ENCODE results near the gene CRLF1.

CRLF1 gene, protein sequence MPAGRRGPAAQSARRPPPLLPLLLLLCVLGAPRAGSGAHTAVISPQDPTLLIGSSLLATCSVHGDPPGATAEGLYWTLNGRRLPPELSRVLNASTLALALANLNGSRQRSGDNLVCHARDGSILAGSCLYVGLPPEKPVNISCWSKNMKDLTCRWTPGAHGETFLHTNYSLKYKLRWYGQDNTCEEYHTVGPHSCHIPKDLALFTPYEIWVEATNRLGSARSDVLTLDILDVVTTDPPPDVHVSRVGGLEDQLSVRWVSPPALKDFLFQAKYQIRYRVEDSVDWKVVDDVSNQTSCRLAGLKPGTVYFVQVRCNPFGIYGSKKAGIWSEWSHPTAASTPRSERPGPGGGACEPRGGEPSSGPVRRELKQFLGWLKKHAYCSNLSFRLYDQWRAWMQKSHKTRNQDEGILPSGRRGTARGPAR

GRCh38 chr19:18606281-18607225 is at the start of gene CRLF1:
CRLF1 (minus strand) TSS chr19:18606799; CDS start chr19:18606656, 143 bp downstream.
- DNase-seq: no peak

DNA sequence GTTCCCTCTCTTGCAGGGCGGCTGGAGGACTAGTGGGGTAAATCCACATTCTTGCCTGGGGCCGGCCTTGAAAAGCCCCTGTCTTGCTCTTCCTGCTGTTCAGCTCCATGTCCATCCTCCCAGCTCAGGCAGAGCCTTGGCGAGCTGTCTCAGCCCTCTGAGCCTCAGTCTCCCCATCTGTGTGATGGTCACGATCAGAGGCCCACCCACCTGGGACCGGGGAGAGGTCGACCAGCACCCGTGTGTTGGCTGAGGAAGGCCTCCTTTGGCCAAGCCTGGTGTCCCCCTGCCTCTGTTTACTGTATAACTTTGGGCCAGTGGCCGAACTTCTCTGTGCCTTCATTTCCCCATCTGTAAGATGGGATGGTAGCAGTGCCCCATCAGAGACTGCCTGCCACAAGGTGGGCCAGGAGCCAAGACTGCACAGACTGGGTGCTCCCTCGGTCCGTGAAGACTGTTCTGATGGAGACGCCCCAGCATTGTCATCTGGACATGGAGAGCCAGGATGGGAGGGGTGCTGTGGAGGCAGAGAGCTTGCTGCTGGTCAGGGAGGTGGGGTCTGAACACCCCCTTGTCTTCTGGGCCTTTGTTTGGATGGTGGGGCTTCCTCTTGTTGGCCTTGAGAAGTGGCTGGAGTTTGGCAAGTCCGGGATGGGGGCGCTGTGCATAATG is 48.7 kb upstream of the CRLF1 start:
- no peak for DNase-seq

DNA sequence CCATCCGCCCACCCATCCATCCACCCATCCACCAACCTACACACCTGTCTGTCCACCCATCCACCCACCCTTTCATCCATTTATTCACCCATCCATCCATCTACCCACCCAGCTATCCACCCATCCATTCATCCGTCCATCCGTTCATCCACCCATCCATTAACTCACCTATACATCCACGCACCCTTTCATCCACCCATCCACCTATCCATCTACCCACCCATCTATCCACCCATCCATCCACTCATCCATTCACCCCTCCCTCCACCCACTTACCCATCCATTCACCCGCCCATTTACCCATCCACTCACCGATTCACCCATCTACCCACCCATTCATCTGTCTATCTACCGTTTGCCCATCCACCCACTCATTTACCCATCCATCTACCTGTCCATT is 47.9 kb upstream of the CRLF1 start:
- DNase-seq: no peak

DNA sequence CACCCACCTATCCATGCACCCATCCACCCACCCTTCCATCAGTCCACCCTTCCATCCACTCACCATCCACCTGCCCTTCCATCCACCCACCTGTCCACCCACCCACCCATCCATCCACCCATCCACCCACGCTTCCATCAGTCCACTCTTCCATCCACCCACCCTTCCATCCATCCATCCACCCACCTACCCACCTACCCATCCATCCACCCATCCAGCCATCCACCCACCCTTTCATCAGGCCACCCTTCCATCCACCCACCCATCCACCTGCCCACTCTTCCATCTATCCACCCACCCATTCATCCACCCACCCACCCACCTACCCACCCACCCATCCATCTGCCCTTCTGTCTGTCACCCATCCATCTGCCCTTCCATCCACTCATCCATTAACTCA is 47.3 kb upstream of the CRLF1 start:
- no peak for DNase-seq

GRCh38 chr19:18651733-18652132 is 45.1 kb upstream of the CRLF1 start:
- no peak for DNase-seq

GRCh38 chr19:18651300-18651699 is 44.7 kb upstream of the CRLF1 start:
- no peak for DNase-seq

GRCh38 chr19:18650468-18651041 is 44.0 kb upstream of the CRLF1 start:
- no peak for DNase-seq

DNA sequence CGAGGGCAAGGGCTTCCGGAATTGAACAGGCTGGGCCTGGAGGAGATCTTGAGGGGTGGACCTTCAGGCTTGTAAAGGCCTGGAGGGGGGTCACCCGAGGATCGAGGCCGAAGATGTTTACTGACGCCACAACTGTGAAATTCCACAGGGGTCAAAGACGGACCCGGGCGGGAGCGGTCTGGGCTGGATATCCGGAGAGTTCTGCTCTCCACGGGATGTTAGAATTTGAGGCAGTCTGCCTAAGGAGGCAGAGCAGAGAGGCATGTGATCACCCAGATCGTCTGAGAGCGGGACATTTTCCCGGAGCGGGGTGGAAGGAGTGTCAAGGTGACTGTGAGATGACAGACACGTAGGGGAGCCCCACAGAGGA is 43.4 kb upstream of the CRLF1 start:
- DNase-seq: no peak

- no peak for DNase-seq
These were observed 42.9 kb upstream of the CRLF1 start for GRCh38 chr19:18649371-18650020.

DNA sequence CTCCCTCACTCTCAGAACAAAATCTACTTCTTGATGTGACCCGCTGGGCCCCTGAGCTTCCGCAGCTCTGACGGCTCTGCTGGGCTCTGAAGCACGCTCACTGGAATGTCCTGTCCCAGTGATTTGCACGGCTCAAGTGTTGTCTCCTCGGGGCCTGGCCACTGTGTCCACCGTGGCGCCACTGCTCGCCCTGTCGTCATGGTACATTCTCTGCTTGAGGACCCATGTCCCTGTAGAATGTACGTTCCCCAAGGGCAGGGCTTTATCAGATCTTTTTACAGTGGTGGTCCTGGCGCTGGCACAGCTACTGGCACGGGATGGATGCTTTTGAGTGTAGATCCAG is 42.3 kb upstream of the CRLF1 start:
- no peak for DNase-seq

DNA sequence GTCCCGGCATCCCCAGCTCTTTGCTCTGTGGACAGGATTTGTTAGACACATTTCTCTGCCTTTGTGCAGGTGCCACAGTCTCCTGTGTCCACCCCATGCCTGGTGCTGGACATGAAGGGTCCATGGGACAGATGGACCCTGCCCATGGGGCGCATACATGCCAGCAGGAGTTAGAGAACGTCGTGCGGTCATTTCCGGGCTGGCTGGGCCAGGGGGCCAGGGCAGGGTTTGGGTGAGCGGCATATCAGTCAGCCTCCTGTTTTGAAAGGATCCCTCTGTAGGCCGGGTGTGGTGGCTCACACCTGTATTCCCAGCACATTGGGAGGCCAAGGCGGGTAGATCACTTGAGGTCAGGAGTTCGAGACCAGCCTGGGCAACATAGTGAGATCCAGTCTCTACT is 41.2 kb upstream of the CRLF1 start:
- DNase-seq: no peak

- no peak for DNase-seq
These were observed 40.8 kb upstream of the CRLF1 start for GRCh38 chr19:18647371-18647767.

- no peak for DNase-seq
These were observed 40.2 kb upstream of the CRLF1 start for GRCh38 chr19:18646535-18647370.

DNA sequence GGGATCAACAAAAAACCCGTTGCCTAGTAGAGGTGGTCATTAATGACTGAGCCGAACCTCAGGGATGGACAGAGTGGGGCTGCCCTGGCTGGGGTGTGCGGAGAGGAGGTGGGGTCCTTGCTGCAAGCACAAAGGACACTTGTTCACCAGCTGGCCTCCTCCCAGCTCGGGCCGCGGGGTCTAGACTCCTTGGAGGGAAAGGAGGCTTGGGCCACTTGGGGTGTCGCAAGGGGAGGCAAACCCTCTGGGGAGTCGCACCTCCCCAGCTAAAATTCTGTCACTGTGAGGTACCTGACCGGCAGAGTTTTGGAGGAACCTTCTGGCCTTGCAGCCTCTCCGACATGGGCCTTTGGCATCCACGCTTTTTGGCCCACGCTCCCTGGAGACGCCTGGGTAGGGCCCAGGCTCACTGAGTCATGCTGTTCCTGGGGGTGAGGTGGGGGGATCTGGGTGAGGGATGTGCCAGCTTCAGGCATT is 38.5 kb upstream of the CRLF1 start:
- DNase-seq: no peak

GRCh38 chr19:18644196-18645034 is 37.8 kb upstream of the CRLF1 start:
- DNase-seq: peak; percentile 28

GRCh38 chr19:18639706-18640243 is 33.2 kb upstream of the CRLF1 start:
- no peak for DNase-seq

GRCh38 chr19:18637673-18638630 is 31.4 kb upstream of the CRLF1 start:
- DNase-seq: no peak

DNA sequence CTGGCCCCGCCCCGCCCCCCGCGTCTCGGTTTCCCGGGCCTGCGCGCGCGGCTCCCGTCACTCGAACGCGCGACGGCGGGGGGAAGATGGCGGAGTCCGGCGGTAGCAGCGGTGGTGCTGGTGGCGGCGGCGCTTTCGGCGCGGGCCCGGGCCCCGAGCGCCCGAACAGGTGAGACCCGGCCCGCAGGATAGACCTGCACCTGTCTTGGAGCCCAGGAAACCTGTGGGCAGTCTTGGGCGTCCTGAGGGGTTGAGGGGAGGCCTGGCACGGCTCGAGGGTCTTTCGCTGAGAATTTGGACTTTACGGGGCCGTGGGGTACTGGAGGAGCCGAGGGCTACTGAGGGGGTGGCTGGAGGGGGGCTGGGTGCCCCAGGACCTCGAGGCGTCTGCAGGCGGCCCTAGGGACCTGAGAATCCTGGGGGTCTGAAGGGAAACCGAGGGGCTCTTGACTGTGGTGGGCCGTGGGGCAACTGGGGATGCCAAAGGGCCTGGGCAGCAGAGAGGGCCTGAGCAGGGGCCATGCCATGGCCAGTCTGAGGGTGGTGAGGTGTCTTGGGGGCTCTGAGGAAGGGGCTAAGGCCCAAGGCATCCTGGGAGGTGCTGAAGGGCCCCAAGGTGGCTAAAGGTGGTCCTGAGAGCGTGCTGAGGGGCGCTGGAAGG is 30.5 kb upstream of the CRLF1 start, which contains the start of gene KLHL26:
Gene KLHL26 (plus strand): TSS at position 60 of the 661 bp plus-strand sequence. CDS start 27 bp downstream, at position 87.
- no peak for DNase-seq
